ENCODE data around the gene EBF4. TPM values are rescaled to one million over a fixed set of nuclear protein-coding genes. Genes with fewer than 3 reads are reported as not detected.

EBF4 gene
- polyA plus RNA-seq, 3 donors: 33.5 to 36.8 (median 35.2) TPM

GRCh38 chr20:2698186-2698817 is 5.7 kb downstream of the EBF4 start:
- DNase-seq: no peak

- DNase-seq: no peak
Measured at GRCh38 chr20:2698912-2699311, 6.3 kb downstream of the EBF4 start.

- no peak for DNase-seq
Measured at GRCh38 chr20:2699775-2700413, 7.3 kb downstream of the EBF4 start.

- DNase-seq: no peak
Measured at GRCh38 chr20:2700913-2701620, 8.5 kb downstream of the EBF4 start.

- DNase-seq: no peak
Measured at GRCh38 chr20:2701671-2702081, 9.1 kb downstream of the EBF4 start.

GRCh38 chr20:2703716-2704475 is 11.3 kb downstream of the EBF4 start:
- no peak for DNase-seq

GRCh38 chr20:2705931-2706645 is 13.5 kb downstream of the EBF4 start:
- DNase-seq: no peak

GRCh38 chr20:2706688-2707352 is 14.2 kb downstream of the EBF4 start:
- DNase-seq: no peak

- no peak for DNase-seq
Measured at GRCh38 chr20:2707353-2708072, 14.9 kb downstream of the EBF4 start.

GRCh38 chr20:2708073-2708415 is 15.5 kb downstream of the EBF4 start:
- DNase-seq: no peak

- DNase-seq: no peak
Measured at GRCh38 chr20:2708665-2709064, 16.1 kb downstream of the EBF4 start.

- DNase-seq: no peak
Measured at GRCh38 chr20:2709205-2709981, 16.8 kb downstream of the EBF4 start.

GRCh38 chr20:2713285-2713684 is 20.7 kb downstream of the EBF4 start:
- no peak for DNase-seq

GRCh38 chr20:2729251-2729713 is 36.7 kb downstream of the EBF4 start:
- no peak for DNase-seq

- DNase-seq: no peak
Measured at GRCh38 chr20:2729791-2730190, 37.2 kb downstream of the EBF4 start.

GRCh38 chr20:2734899-2735298 is 42.3 kb downstream of the EBF4 start:
- DNase-seq: no peak

GRCh38 chr20:2736441-2736840 is 43.9 kb downstream of the EBF4 start:
- no peak for DNase-seq

- DNase-seq: no peak
Measured at GRCh38 chr20:2738331-2739041, 45.9 kb downstream of the EBF4 start.

- no peak for DNase-seq
Measured at GRCh38 chr20:2739042-2739398, 46.4 kb downstream of the EBF4 start.
